ENCODE data around the gene GPS2. TPM values are rescaled to one million over a fixed set of nuclear protein-coding genes. Genes with fewer than 3 reads are reported as not detected.

GPS2 gene
- total RNA-seq, 6 experiments from 2014 or later: 34.7 to 45.2 (median 40.7) TPM

GRCh38 chr17:7313890-7314718, 1.1 kb downstream of the GPS2 start:
- TF ChIP-seq CTCF (IDR thresholded peaks at IDR 0.05): no peak
- Mint-ChIP-seq H3K4me1 (ENCODE audit: low read depth) (peaks cover 59% of the 10 kb centered on the region), H3K9me3 (no peaks in the 10 kb centered on the region), H3K27ac (peak overlapping the region; percentile 78), H3K27me3 (ENCODE audit: insufficient read depth) (peaks cover 21% of the 10 kb centered on the region), H3K36me3 (ENCODE audit: low read depth) (peaks cover 60% of the 10 kb centered on the region), H3K4me3 (peak overlapping the region; percentile 87)
- peak; percentile 62 for DNase-seq

- peak overlapping the region; percentile 78 for H3K27ac Mint-ChIP-seq
- TF ChIP-seq CTCF (IDR thresholded peaks at IDR 0.05): peak; percentile 59; the same call in 1 of the 2 replicates
- no peak for DNase-seq
- peaks cover 67% of the 10 kb centered on the region for H3K36me3 Mint-ChIP-seq (ENCODE audit: low read depth)
- H3K4me3 Mint-ChIP-seq: peak overlapping the region; percentile 87
- H3K4me1 Mint-ChIP-seq (ENCODE audit: low read depth): peaks cover 61% of the 10 kb centered on the region
- peaks cover 21% of the 10 kb centered on the region for H3K27me3 Mint-ChIP-seq (ENCODE audit: insufficient read depth)
- H3K9me3 Mint-ChIP-seq: no peaks in the 10 kb centered on the region
Observed at GRCh38 chr17:7313088-7313889, 1.9 kb downstream of the GPS2 start.

- peaks cover 67% of the 10 kb centered on the region for H3K36me3 Mint-ChIP-seq (ENCODE audit: low read depth)
- peak overlapping the region; percentile 87; the same call in 1 of the 2 replicates for H3K4me3 Mint-ChIP-seq
- no peak for DNase-seq
- TF ChIP-seq CTCF (IDR thresholded peaks at IDR 0.05): no peak
- H3K27me3 Mint-ChIP-seq (ENCODE audit: insufficient read depth): peaks cover 21% of the 10 kb centered on the region
- H3K4me1 Mint-ChIP-seq (ENCODE audit: low read depth): peaks cover 61% of the 10 kb centered on the region
- H3K9me3 Mint-ChIP-seq: no peaks in the 10 kb centered on the region
- H3K27ac Mint-ChIP-seq: peak overlapping the region; percentile 78
Observed at GRCh38 chr17:7312432-7313087, 2.6 kb downstream of the GPS2 start.

- no peaks in the 10 kb centered on the region for H3K9me3 Mint-ChIP-seq
- DNase-seq: no peak
- peak overlapping the region; percentile 94 for H3K27ac Mint-ChIP-seq
- peaks cover 62% of the 10 kb centered on the region for H3K4me1 Mint-ChIP-seq (ENCODE audit: low read depth)
- peaks cover 24% of the 10 kb centered on the region for H3K27me3 Mint-ChIP-seq (ENCODE audit: insufficient read depth)
- no peak for TF ChIP-seq CTCF (IDR thresholded peaks at IDR 0.05)
- H3K4me3 Mint-ChIP-seq: peak overlapping the region; percentile 94
- peaks cover 63% of the 10 kb centered on the region for H3K36me3 Mint-ChIP-seq (ENCODE audit: low read depth)
Observed at GRCh38 chr17:7311110-7311705, 4.0 kb downstream of the GPS2 start.

GRCh38 chr17:7309628-7310027, 5.5 kb downstream of the GPS2 start:
- H3K4me1 Mint-ChIP-seq (ENCODE audit: low read depth): peaks cover 60% of the 10 kb centered on the region
- H3K9me3 Mint-ChIP-seq: no peaks in the 10 kb centered on the region
- TF ChIP-seq CTCF (IDR thresholded peaks at IDR 0.05): no peak
- peak overlapping the region; percentile 94 for H3K4me3 Mint-ChIP-seq
- peaks cover 56% of the 10 kb centered on the region for H3K36me3 Mint-ChIP-seq (ENCODE audit: low read depth)
- H3K27ac Mint-ChIP-seq: peak overlapping the region; percentile 94
- no peak for DNase-seq
- H3K27me3 Mint-ChIP-seq (ENCODE audit: insufficient read depth): peaks cover 19% of the 10 kb centered on the region

Data from HFFc6 (cell line).